Activated T-cell treated with anti-CD3 and anti-CD28 coated beads for 48 hours (primary cell): ENCODE measurements around the gene KCTD17.

Experiments
- DNase-seq: peaks from one replicate; pipeline ENCODE4 v3.0.0-alpha.2; 2020; ENCODE audit warnings: low read depth

Gene KCTD17

GRCh38 chr22:37043828-37044538 is 7.6 kb upstream of the KCTD17 start:
- peak; percentile 35 for DNase-seq

- peak; percentile 22 for DNase-seq
Measured at GRCh38 chr22:37044634-37045625, 6.6 kb upstream of the KCTD17 start.

GRCh38 chr22:37045958-37046357 is 5.6 kb upstream of the KCTD17 start:
- no peak for DNase-seq

- no peak for DNase-seq
Measured at GRCh38 chr22:37046589-37046988, 5.0 kb upstream of the KCTD17 start.

GRCh38 chr22:37047006-37047405 is 4.5 kb upstream of the KCTD17 start:
- no peak for DNase-seq

- no peak for DNase-seq
Measured at GRCh38 chr22:37048133-37048532, 3.4 kb upstream of the KCTD17 start.

- DNase-seq, result no peak
Measured at GRCh38 chr22:37049224-37049623, 2.3 kb upstream of the KCTD17 start.

GRCh38 chr22:37050913-37051312 is 629 bp upstream of the KCTD17 start:
- DNase-seq, result no peak

GRCh38 chr22:37052386-37053309 is 1.1 kb downstream of the KCTD17 start:
- DNase-seq, result no peak

- no peak for DNase-seq
Measured at GRCh38 chr22:37053310-37054055, 1.9 kb downstream of the KCTD17 start.

- DNase-seq, result no peak
Measured at GRCh38 chr22:37054056-37054395, 2.5 kb downstream of the KCTD17 start.

GRCh38 chr22:37054600-37055365 is 3.2 kb downstream of the KCTD17 start:
- DNase-seq, result no peak

- DNase-seq, result no peak
Measured at GRCh38 chr22:37056246-37056645, 4.7 kb downstream of the KCTD17 start.

GRCh38 chr22:37057226-37057625 is 5.7 kb downstream of the KCTD17 start:
- no peak for DNase-seq

- DNase-seq, result no peak
Measured at GRCh38 chr22:37057796-37058510, 6.4 kb downstream of the KCTD17 start.

GRCh38 chr22:37058917-37059701 is 7.6 kb downstream of the KCTD17 start:
- DNase-seq, result no peak

GRCh38 chr22:37059876-37060449 is 8.4 kb downstream of the KCTD17 start:
- no peak for DNase-seq

- peak; percentile 70 for DNase-seq
Measured at GRCh38 chr22:37060801-37061610, 9.5 kb downstream of the KCTD17 start.
